BLaER1 treated with 17β-estradiol and CSF1 and Interleukin-3, amounts not matched to agents 10 nM and 100 nM (cell line): ENCODE data around the gene SLC6A3.

Experiments
- H3K27ac ChIP-seq, 11 experiments: shearing (Covaris generic); formaldehyde crosslinking; 2 replicates each; pipeline ENCODE4 v1.8.1; 2022
- H3K27me3 ChIP-seq, 11 experiments: shearing (Covaris generic); formaldehyde crosslinking; 2 replicates each; pipeline ENCODE4 v1.8.1; 2022
- H3K36me3 ChIP-seq, 11 experiments: shearing (Covaris generic); formaldehyde crosslinking; 2 replicates each; pipeline ENCODE4 v1.8.1; 2022
- H3K4me1 ChIP-seq, 10 experiments: shearing (Covaris generic); formaldehyde crosslinking; 2 replicates each; pipeline ENCODE4 v1.8.1; 2022
- H3K4me2 ChIP-seq, 11 experiments: shearing (Covaris generic); formaldehyde crosslinking; 2 replicates each; pipeline ENCODE4 v1.8.1; 2022
- H3K4me3 ChIP-seq, 10 experiments: shearing (Covaris generic); formaldehyde crosslinking; 2 replicates each; pipeline ENCODE4 v1.8.1; 2022
- H3K9ac ChIP-seq, 11 experiments: shearing (Covaris generic); formaldehyde crosslinking; 2 replicates each; pipeline ENCODE4 v1.8.1; 2022
- H3K9me3 ChIP-seq, 11 experiments: shearing (Covaris generic); formaldehyde crosslinking; replicated peaks in 1 of 11; 2 replicates each; pipeline ENCODE4 v1.8.1; 2022
- H4K20me1 ChIP-seq, 11 experiments: shearing (Covaris generic); formaldehyde crosslinking; 2 replicates each; pipeline ENCODE4 v1.8.1; 2022
- Cebpa-rat ChIP-seq, 11 experiments: shearing (Covaris generic); IDR thresholded peaks; 2 replicates each; pipeline ENCODE4 v1.8.1; 2022

SLC6A3 gene

DNA sequence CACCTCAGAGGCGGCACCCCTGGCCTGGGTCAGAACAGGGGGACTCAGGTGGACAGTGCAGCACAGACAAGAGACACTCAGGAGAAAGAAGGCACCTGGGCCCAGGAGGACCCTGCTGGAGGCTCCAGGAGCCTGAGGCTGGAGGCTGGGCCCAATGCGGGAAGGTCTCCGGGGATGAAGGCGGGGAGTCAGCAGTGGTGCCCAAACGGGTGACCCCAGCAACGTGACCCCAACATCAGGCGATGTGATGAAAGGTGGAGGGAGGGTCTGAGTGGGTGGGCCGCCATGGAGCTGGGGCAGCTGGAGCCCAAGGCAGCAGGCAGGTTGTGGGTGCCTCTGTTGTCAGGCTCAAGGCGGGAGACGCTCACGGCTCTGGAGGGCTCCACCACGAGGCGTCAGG, 41.0 kb upstream of the SLC6A3 start:
- Histone ChIP-seq H3K27me3 (peaks cover 0 to 7% (median 0%) of the 10 kb centered on the region in 11 experiments; a peak in 2 of 22 replicates), H3K4me3 (no peak overlapping the region), H3K36me3 (peaks cover 42 to 67% (median 57%) of the 10 kb centered on the region in 11 experiments), H3K4me1 (peaks cover 70 to 82% (median 77%) of the 10 kb centered on the region in 10 experiments), H3K9ac (0 out of 22 replicates have a peak overlapping the region, but pooled peaks of 2 of the 11 experiments have one; percentile 22 to 48), H3K27ac (no peak overlapping the region), H3K9me3 (no peaks in the 10 kb centered on the region), H4K20me1 (peaks cover 7 to 93% (median 81%) of the 10 kb centered on the region in 11 experiments; a peak in 21 of 22 replicates), H3K4me2 (peak overlapping the region; percentile 56 to 99 (median 91); a peak in 16 of 22 replicates)
- no peak for TF ChIP-seq Cebpa-rat (IDR thresholded peaks at IDR 0.05)

DNA sequence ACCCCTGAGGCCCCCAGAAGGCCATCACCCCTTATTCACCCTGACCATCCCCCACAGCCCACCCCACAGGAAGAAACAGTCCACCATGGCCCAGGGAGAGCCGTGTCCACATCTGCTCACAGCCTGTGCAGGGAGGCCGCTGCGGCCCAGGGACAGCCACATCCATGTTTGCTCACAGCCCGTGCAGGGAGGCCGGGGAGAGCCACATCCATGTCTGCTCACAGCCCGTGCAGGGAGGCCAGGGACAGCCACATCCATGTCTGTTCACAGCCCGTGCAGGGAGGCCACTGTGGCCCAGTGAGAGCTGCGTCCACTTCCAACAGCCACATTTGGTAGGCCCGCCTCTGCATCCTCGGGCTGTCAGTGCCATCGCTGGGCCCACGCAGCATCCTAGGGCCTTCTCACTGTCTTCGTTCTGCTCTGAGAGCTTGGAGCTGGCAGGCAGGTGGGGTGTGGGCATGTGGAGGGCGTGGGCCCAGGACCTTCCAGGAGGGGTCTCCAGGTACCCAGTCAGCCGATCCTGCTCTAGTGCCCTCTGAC, 40.4 kb upstream of the SLC6A3 start:
- peaks cover 74 to 82% (median 78%) of the 10 kb centered on the region in 10 experiments for H3K4me1 ChIP-seq
- H3K9me3 ChIP-seq: no peaks in the 10 kb centered on the region
- peaks cover 0 to 7% (median 0%) of the 10 kb centered on the region in 11 experiments; a peak in 2 of 22 replicates for H3K27me3 ChIP-seq
- H3K36me3 ChIP-seq: peaks cover 36 to 61% (median 51%) of the 10 kb centered on the region in 11 experiments; a peak in 21 of 22 replicates
- peak overlapping the region; percentile 56 to 99 (median 91) for H3K4me2 ChIP-seq
- H3K9ac ChIP-seq: peak overlapping the region in 6 of 11 experiments; percentile 6 to 61 (median 40); a peak in 5 of 22 replicates
- peaks cover 7 to 93% (median 79%) of the 10 kb centered on the region in 11 experiments; a peak in 21 of 22 replicates for H4K20me1 ChIP-seq
- peak overlapping the region in 2 of 11 experiments; percentile 12 to 52; a peak in 2 of 22 replicates for H3K27ac ChIP-seq
- TF ChIP-seq Cebpa-rat (IDR thresholded peaks at IDR 0.05): no peak
- H3K4me3 ChIP-seq: 0 out of 20 replicates have a peak overlapping the region, but pooled peaks of 1 of the 10 experiments have one; percentile 35

DNA sequence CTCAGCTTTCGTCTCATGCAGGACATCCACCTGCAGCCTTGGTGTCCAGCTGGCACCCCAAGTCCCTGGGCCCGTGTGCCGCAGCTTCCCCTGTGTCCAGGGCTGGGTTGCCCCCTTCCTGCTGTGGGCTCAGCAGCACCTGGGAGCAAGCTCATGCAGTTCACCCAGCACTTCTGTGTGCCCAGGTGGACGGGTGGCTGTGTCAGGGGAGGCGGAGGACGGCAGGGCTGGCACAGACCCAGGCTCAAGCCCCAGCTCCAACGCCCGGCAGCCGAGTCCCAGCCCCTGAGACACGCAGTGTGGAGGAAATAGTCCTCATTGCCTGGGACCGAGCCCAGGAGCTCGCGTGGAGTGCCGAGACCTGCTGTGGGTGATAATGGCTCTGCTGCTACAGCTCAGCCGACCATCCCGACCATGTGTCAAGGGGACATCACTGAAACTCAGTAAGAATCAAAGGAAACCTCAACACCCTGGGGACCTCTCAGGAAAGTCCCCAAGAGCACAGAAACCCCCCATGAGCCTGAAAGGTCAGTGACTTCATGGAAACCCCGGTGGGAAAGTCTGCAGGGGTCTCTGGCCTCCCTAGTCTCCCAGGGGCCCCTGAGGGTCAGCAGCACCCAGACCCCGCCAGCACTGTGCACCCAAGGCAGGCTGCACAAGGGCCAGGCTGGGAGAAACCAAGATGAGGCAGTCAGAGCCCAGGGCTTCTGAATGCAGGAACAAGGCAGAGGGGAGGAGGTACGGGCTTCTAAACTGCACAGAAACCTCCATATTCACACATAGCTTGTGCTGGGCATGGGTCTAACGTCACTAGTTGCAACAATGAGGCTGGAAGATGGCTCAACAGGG, 39.7 kb upstream of the SLC6A3 start:
- peaks cover 34 to 54% (median 46%) of the 10 kb centered on the region in 11 experiments; a peak in 21 of 22 replicates for H3K36me3 ChIP-seq
- peak overlapping the region; percentile 56 to 99 (median 91) for H3K4me2 ChIP-seq
- peaks cover 74 to 82% (median 78%) of the 10 kb centered on the region in 10 experiments for H3K4me1 ChIP-seq
- H3K9me3 ChIP-seq: no peaks in the 10 kb centered on the region
- peaks cover 0 to 7% (median 0%) of the 10 kb centered on the region in 11 experiments; a peak in 2 of 22 replicates for H3K27me3 ChIP-seq
- H4K20me1 ChIP-seq: peaks cover 7 to 93% (median 76%) of the 10 kb centered on the region in 11 experiments; a peak in 21 of 22 replicates
- peak overlapping the region in 3 of 11 experiments; percentile 24 to 52 (median 36); a peak in 5 of 22 replicates for H3K27ac ChIP-seq
- H3K9ac ChIP-seq: peak overlapping the region in 8 of 11 experiments; percentile 22 to 61 (median 38); a peak in 13 of 22 replicates
- TF ChIP-seq Cebpa-rat (IDR thresholded peaks at IDR 0.05): no peak
- peak overlapping the region in 5 of 10 experiments; percentile 3 to 35 (median 6); a peak in 4 of 20 replicates for H3K4me3 ChIP-seq

DNA sequence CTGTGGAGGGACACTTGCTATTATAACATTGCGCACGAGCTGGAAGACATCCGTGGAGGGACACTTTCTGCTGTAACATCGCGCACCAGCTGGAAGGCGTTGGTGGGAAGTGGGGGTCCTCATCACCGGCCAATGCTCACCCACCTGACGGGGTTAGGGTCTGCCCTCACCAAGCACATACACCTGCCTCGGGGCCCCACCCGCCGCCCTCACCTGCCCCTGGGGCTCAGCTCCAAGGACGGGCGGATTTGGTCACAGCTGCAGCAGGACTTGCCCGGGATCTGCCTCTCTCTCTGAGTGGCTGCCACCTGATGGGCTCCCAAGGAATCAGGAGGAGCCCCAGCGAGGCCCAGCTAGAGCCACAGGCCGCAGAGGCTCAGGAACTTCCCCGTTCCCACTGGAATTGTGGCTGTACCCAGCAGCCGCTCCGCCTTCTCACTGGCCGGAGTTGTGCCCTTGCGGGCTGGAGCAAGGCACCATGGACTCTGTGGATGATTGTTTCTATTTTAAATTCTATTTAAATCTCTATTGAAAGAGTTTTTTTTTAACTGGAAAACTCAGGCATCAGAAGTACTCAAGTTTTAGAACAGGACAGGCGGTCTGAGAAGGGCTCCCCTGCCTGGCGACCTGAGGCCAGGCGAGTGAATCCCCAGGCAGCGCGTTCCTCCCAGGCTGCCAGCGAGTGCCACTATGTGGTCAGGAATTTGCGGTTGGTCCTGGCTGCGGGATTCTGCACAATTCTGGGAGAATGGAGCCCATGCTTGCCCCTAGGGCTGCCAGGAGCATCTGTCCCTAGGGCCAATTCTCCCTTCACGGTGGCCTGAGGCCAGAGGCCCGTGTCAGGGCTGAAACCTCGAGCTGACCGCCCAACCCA, 38.9 kb upstream of the SLC6A3 start:
- peaks cover 74 to 82% (median 78%) of the 10 kb centered on the region in 10 experiments for H3K4me1 ChIP-seq
- peak overlapping the region; percentile 56 to 99 (median 91) for H3K4me2 ChIP-seq
- H3K36me3 ChIP-seq: peaks cover 30 to 54% (median 47%) of the 10 kb centered on the region in 11 experiments; a peak in 21 of 22 replicates
- H3K27ac ChIP-seq: peak overlapping the region in 3 of 11 experiments; percentile 24 to 52 (median 36); a peak in 5 of 22 replicates
- peaks cover 7 to 92% (median 72%) of the 10 kb centered on the region in 11 experiments; a peak in 21 of 22 replicates for H4K20me1 ChIP-seq
- peak overlapping the region in 2 of 10 experiments; percentile 32 to 35; a peak in 2 of 20 replicates for H3K4me3 ChIP-seq
- H3K9ac ChIP-seq: peak overlapping the region in 8 of 11 experiments; percentile 22 to 66 (median 38); a peak in 10 of 22 replicates
- no peak for TF ChIP-seq Cebpa-rat (IDR thresholded peaks at IDR 0.05)
- H3K9me3 ChIP-seq: no peaks in the 10 kb centered on the region
- H3K27me3 ChIP-seq: peaks cover 0 to 7% (median 0%) of the 10 kb centered on the region in 11 experiments; a peak in 2 of 22 replicates

DNA sequence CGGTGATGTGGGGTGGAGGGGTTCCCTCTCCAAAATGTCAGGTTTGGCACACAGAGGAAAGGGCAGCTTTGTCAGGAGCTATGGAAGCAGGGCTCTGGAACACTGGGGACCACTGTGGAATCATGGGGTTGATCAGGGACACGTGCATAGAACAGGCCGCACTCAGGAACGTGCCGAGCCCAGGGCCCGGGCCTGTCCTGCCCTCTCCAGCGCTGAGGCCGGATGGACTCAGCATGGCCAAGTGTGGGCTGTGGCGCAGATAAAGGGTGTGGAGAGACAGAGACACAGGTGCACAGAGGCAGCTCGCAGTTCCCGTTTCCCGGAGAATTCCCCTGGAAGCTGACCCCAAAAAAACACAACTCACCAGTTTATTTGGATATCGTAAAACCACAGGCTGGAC, 37.8 kb upstream of the SLC6A3 start:
- H3K4me2 ChIP-seq: peak overlapping the region; percentile 41 to 99 (median 91)
- H3K4me3 ChIP-seq: no peak overlapping the region
- peaks cover 7 to 82% (median 63%) of the 10 kb centered on the region in 11 experiments; a peak in 21 of 22 replicates for H4K20me1 ChIP-seq
- H3K36me3 ChIP-seq: peaks cover 25 to 56% (median 47%) of the 10 kb centered on the region in 11 experiments; a peak in 21 of 22 replicates
- H3K27me3 ChIP-seq: peaks cover 0 to 7% (median 0%) of the 10 kb centered on the region in 11 experiments; a peak in 2 of 22 replicates
- no peaks in the 10 kb centered on the region for H3K9me3 ChIP-seq
- H3K27ac ChIP-seq: no peak overlapping the region
- H3K9ac ChIP-seq: no peak overlapping the region; a peak in 1 of 22 replicates
- H3K4me1 ChIP-seq: peaks cover 77 to 84% (median 79%) of the 10 kb centered on the region in 10 experiments
- TF ChIP-seq Cebpa-rat (IDR thresholded peaks at IDR 0.05): no peak

DNA sequence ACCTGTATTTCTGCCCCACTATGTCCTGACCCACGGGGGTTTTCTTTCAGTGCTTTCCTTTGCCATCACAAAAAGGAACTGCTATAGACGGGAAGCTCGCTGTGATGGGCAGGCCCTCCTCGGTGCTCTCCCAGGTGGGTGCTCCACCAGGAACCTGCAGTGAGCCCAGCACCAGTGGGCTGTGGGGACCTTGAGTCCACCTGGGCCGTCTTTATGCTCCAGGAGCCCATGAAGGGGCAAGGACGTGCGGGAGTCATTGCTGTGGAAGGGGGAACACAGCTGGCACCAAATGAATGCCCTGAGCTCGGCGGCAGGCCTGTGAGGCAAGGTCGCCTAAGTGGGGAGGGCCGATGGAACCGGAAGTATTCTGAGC, 36.7 kb upstream of the SLC6A3 start:
- Histone ChIP-seq H3K4me2 (peak overlapping the region; percentile 72 to 93 (median 82)), H4K20me1 (peaks cover 7 to 71% (median 58%) of the 10 kb centered on the region in 11 experiments; a peak in 21 of 22 replicates), H3K4me3 (peak overlapping the region in 2 of 10 experiments; percentile 11 to 14; a peak in 1 of 20 replicates), H3K27ac (peak overlapping the region; percentile 4 to 76 (median 46); a peak in 16 of 22 replicates), H3K36me3 (peaks cover 16 to 50% (median 38%) of the 10 kb centered on the region in 11 experiments; a peak in 21 of 22 replicates), H3K4me1 (peaks cover 88 to 91% (median 90%) of the 10 kb centered on the region in 10 experiments), H3K9me3 (peaks cover 0 to 2% (median 0%) of the 10 kb centered on the region in 11 experiments; a peak in 2 of 22 replicates), H3K9ac (peak overlapping the region in 10 of 11 experiments; percentile 3 to 63 (median 40); a peak in 15 of 22 replicates), H3K27me3 (peaks cover 0 to 7% (median 0%) of the 10 kb centered on the region in 11 experiments; a peak in 2 of 22 replicates)
- TF ChIP-seq Cebpa-rat (IDR thresholded peaks at IDR 0.05): no peak

DNA sequence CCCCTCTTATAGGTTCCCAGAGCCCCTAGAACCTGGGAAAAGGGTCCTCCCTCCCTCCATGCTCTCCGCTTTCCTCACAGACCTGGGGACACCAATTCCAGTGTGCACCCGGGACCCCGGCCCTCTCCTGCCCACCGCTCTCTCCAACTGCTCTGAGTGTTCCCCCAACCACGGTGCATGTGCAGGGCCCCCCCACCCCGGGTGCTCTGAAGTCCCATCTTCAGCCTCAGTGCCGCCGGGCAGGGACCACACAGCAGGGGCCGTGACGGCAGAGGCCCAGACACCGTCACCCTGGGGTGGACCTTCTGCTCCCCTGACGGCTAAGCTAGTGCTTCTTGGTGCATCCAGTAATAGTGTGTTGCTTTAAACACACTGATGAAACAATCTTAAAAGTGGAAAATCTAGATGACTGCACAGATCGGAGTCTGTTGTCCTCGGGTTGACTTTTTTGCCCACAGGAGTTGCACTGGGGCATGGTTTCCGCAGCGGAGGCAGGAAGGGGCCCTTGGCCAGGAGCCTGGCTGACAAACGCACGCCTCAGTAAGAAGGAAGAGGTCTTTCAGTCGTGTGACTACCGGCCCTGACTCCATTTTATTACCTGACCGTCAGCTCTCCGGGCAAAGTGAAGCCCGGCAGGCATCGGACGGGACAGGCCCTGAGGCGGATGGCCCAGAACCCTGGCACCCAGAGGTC, 36.2 kb upstream of the SLC6A3 start:
- peak overlapping the region; percentile 72 to 93 (median 82) for H3K4me2 ChIP-seq
- peaks cover 0 to 7% (median 0%) of the 10 kb centered on the region in 11 experiments; a peak in 2 of 22 replicates for H3K27me3 ChIP-seq
- H3K9ac ChIP-seq: peak overlapping the region in 10 of 11 experiments; percentile 7 to 63 (median 40); a peak in 17 of 22 replicates
- H4K20me1 ChIP-seq: peaks cover 7 to 65% (median 54%) of the 10 kb centered on the region in 11 experiments; a peak in 21 of 22 replicates
- peaks cover 90 to 96% (median 95%) of the 10 kb centered on the region in 10 experiments for H3K4me1 ChIP-seq
- H3K27ac ChIP-seq: peak overlapping the region; percentile 4 to 76 (median 46); a peak in 17 of 22 replicates
- TF ChIP-seq Cebpa-rat (IDR thresholded peaks at IDR 0.05): no peak
- H3K36me3 ChIP-seq: peaks cover 16 to 50% (median 38%) of the 10 kb centered on the region in 11 experiments; a peak in 21 of 22 replicates
- peak overlapping the region in 2 of 10 experiments; percentile 11 to 14; a peak in 2 of 20 replicates for H3K4me3 ChIP-seq
- peaks cover 0 to 7% (median 0%) of the 10 kb centered on the region in 11 experiments; a peak in 2 of 22 replicates for H3K9me3 ChIP-seq
